H1 (cell line): ENCODE results near the gene IL6R.

Experiments
- CHD2 ChIP-seq: IDR thresholded peaks from 2 replicates; pipeline ENCODE4 v1.6.1; 2012; ENCODE audit warnings: low read length, improper control_type of control experiment
- EP300 ChIP-seq, 2 experiments: IDR thresholded peaks; 1 replicate in 1 of 2; 2 replicates in 1 of 2; pipeline ENCODE4 v1.6.1; 2011 to 2012; ENCODE audit warnings: low read depth in 2 of 2, low read length in 2 of 2, mild to moderate bottlenecking in 2 of 2, borderline replicate concordance in 1 of 2, inconsistent platforms in 1 of 2, moderate library complexity in 1 of 2
- EZH2 ChIP-seq: fragments of 200-600 bp; sonication (generic); IDR thresholded peaks from 2 replicates; pipeline ENCODE4 v1.7.1; 2012; ENCODE audit warnings: low read depth, mild to moderate bottlenecking, moderate library complexity, low read length, inconsistent platforms; ENCODE audit not compliant: severe bottlenecking
- POLR2A ChIP-seq, 2 experiments: IDR thresholded peaks; 1 replicate in 1 of 2; 2 replicates in 1 of 2; pipeline ENCODE4 v1.6.1; 2011; ENCODE audit warnings: low read depth in 2 of 2, low read length in 2 of 2, mild to moderate bottlenecking in 2 of 2; ENCODE audit errors: control extremely low read depth in 1 of 2
- RFX5 ChIP-seq: IDR thresholded peaks from 2 replicates; pipeline ENCODE4 v1.6.1; 2011; ENCODE audit warnings: low read depth, low read length, improper control_type of control experiment, borderline replicate concordance
- RXRA ChIP-seq: IDR thresholded peaks from 2 replicates; pipeline ENCODE4 v1.6.1; 2011; ENCODE audit warnings: low read depth, mild to moderate bottlenecking, low read length, moderate library complexity; ENCODE audit not compliant: insufficient read depth
- TF ChIP-seq, protein P1 (sequence below), 3 experiments: IDR thresholded peaks; 1 replicate in 2 of 3; 2 replicates in 1 of 3; pipeline versions ENCODE4 v1.5.1 to v1.6.1; 2011; ENCODE audit warnings: low read length in 3 of 3, mild to moderate bottlenecking in 3 of 3, inconsistent platforms in 2 of 3, low read depth in 1 of 3, moderate library complexity in 1 of 3; ENCODE audit not compliant: insufficient read depth in 1 of 3; ENCODE audit errors: control extremely low read depth in 1 of 3

DNA sequence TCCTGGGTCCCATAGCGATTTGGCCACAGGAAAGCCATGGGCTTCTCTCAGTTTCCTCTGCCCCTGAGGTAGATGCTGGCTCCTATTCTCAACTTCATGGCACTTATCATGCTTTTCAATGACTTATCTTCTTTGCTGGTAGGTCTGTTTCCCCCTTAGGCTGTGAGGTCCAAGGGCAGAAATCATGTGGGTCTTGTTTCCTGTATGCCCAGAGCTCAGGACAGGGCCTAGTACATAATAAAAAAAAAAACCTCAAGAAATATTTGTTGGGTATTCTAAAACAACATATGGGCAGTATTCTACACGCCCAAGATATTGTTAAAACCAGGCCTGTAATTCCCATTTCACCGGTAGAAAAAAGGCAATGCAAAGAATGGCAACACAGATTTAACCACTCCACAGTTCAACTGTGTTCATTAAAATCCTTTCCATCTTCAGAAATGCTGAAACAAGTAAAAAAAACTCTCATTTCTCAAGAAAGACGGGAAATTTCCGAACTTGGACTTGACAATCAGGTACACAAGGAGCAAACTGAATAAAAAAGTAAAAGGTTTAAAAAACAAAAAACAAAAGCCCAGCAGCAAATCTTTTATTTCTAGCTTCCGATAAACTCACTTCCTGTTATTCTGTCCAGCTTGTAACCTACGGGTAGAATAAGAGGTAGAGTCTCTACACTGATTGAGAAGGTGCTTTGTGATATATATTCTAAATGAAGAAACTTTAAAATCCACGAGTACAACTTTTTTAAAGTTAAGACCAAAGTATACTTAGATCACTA, 90.5 kb downstream of the IL6R start:
- TF ChIP-seq POLR2A (IDR thresholded peaks at IDR 0.05; ENCODE audit: control extremely low read depth in 1 of 2, low read depth in 2 of 2, low read length in 2 of 2): no peak
- no peak for TF ChIP-seq EP300 (IDR thresholded peaks at IDR 0.05; ENCODE audit: borderline replicate concordance in 1 of 2, low read depth in 2 of 2, low read length in 2 of 2)
- no peak for TF ChIP-seq RXRA
- no peak for TF ChIP-seq EZH2
- TF ChIP-seq, protein P1, sequence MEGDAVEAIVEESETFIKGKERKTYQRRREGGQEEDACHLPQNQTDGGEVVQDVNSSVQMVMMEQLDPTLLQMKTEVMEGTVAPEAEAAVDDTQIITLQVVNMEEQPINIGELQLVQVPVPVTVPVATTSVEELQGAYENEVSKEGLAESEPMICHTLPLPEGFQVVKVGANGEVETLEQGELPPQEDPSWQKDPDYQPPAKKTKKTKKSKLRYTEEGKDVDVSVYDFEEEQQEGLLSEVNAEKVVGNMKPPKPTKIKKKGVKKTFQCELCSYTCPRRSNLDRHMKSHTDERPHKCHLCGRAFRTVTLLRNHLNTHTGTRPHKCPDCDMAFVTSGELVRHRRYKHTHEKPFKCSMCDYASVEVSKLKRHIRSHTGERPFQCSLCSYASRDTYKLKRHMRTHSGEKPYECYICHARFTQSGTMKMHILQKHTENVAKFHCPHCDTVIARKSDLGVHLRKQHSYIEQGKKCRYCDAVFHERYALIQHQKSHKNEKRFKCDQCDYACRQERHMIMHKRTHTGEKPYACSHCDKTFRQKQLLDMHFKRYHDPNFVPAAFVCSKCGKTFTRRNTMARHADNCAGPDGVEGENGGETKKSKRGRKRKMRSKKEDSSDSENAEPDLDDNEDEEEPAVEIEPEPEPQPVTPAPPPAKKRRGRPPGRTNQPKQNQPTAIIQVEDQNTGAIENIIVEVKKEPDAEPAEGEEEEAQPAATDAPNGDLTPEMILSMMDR (IDR thresholded peaks at IDR 0.05; ENCODE audit: control extremely low read depth in 1 of 3, insufficient read depth in 1 of 3, low read depth in 1 of 3, low read length in 3 of 3): no peak
- no peak for TF ChIP-seq RFX5
- TF ChIP-seq CHD2: no peak
